ENCODE results near the gene CCDC33.

Gene CCDC33

GRCh38 chr15:74259292-74259648 is 23.1 kb downstream of the CCDC33 start:
- no peak overlapping the region for H3K27ac ChIP-seq (replicated peaks; ENCODE audit: low read length)
- H3K14ac ChIP-seq (ENCODE audit: low read length), result no peak overlapping the region
- WGBS, 2 donors (ENCODE audit: extremely low coverage in 2 of 2, insufficient read length in 2 of 2, insufficient replicate concordance in 1 of 2), result no CpG with 5 or more reads among the region's 5 CpGs
- H3K36me3 ChIP-seq (replicated peaks in 1 of 2; ENCODE audit: control insufficient read depth in 2 of 2, insufficient read depth in 2 of 2, low read length in 2 of 2), result no peaks in the 10 kb centered on the region
- no peak overlapping the region for H3K23ac ChIP-seq (ENCODE audit: low read depth, low read length, poor library complexity)
- H3K9ac ChIP-seq (ENCODE audit: low read depth, low read length, poor library complexity), result no peak overlapping the region
- H2BK15ac ChIP-seq (ENCODE audit: low read length), result no peak overlapping the region
- no peak overlapping the region for H4K91ac ChIP-seq (ENCODE audit: low read depth, low read length, poor library complexity)
- H3K4ac ChIP-seq (ENCODE audit: low read length), result no peak overlapping the region
- no peak overlapping the region for H3K4me2 ChIP-seq (ENCODE audit: insufficient read depth, low read length, poor library complexity, severe bottlenecking)
- no peak overlapping the region for H2BK5ac ChIP-seq (ENCODE audit: low read length)
- H2AFZ ChIP-seq (ENCODE audit: low read length), result no peak overlapping the region
- no peak for DNase-seq (ENCODE audit: low spot score)
- peaks cover 20 to 43% of the 10 kb centered on the region in 2 donors for H3K4me1 ChIP-seq (ENCODE audit: control insufficient read depth in 2 of 2, insufficient read depth in 1 of 2, low read depth in 1 of 2, low read length in 2 of 2)
- H3K79me1 ChIP-seq (ENCODE audit: low read depth, low read length), result no peaks in the 10 kb centered on the region
- H2BK120ac ChIP-seq (ENCODE audit: low read depth, low read length), result no peak overlapping the region
- H3K4me3 ChIP-seq (ENCODE audit: low read length in 2 of 2), result no peak overlapping the region
- H2AK5ac ChIP-seq (ENCODE audit: low read depth, low read length), result peak overlapping the region; percentile 16
- H4K8ac ChIP-seq (ENCODE audit: low read depth, low read length), result no peak overlapping the region
- H3K27me3 ChIP-seq (ENCODE audit: control insufficient read depth in 3 of 3, insufficient read depth in 3 of 3, low read depth in 1 of 3, low read length in 3 of 3), result no peaks in the 10 kb centered on the region
- no peaks in the 10 kb centered on the region for H3K9me3 ChIP-seq (replicated peaks in 1 of 2; ENCODE audit: control insufficient read depth in 2 of 2, insufficient read depth in 1 of 2, low read depth in 1 of 2, low read length in 2 of 2)
- no peak overlapping the region for H2BK12ac ChIP-seq (ENCODE audit: low read length)
- no peak overlapping the region for H3K18ac ChIP-seq (ENCODE audit: low read length)

GRCh38 chr15:74259821-74260607 is 23.9 kb downstream of the CCDC33 start:
- no peak overlapping the region for H3K18ac ChIP-seq (ENCODE audit: low read length)
- no peak for DNase-seq (ENCODE audit: low spot score)
- peak overlapping the region; percentile 35 for H2BK15ac ChIP-seq (ENCODE audit: low read length)
- no peak overlapping the region for H3K4me2 ChIP-seq (ENCODE audit: insufficient read depth, low read length, poor library complexity, severe bottlenecking)
- no peak overlapping the region for H3K4ac ChIP-seq (ENCODE audit: low read length)
- no peak overlapping the region for H3K14ac ChIP-seq (ENCODE audit: low read length)
- no CpG with 5 or more reads among the region's 12 CpGs for WGBS, 2 donors (ENCODE audit: extremely low coverage in 2 of 2, insufficient read length in 2 of 2, insufficient replicate concordance in 1 of 2)
- H4K8ac ChIP-seq (ENCODE audit: low read depth, low read length), result no peak overlapping the region
- no peak overlapping the region for H2BK120ac ChIP-seq (ENCODE audit: low read depth, low read length)
- no peak overlapping the region for H2BK12ac ChIP-seq (ENCODE audit: low read length)
- H3K9me3 ChIP-seq (replicated peaks in 1 of 2; ENCODE audit: control insufficient read depth in 2 of 2, insufficient read depth in 1 of 2, low read depth in 1 of 2, low read length in 2 of 2), result no peaks in the 10 kb centered on the region
- no peaks in the 10 kb centered on the region for H3K36me3 ChIP-seq (replicated peaks in 1 of 2; ENCODE audit: control insufficient read depth in 2 of 2, insufficient read depth in 2 of 2, low read length in 2 of 2)
- H3K4me3 ChIP-seq (ENCODE audit: low read length in 2 of 2), result no peak overlapping the region
- no peak overlapping the region for H3K9ac ChIP-seq (ENCODE audit: low read depth, low read length, poor library complexity)
- no peak overlapping the region for H2BK5ac ChIP-seq (ENCODE audit: low read length)
- H2AFZ ChIP-seq (ENCODE audit: low read length), result no peak overlapping the region
- no peak overlapping the region for H3K27ac ChIP-seq (replicated peaks; ENCODE audit: low read length)
- H2AK5ac ChIP-seq (ENCODE audit: low read depth, low read length), result no peak overlapping the region
- H3K4me1 ChIP-seq (ENCODE audit: control insufficient read depth in 2 of 2, insufficient read depth in 1 of 2, low read depth in 1 of 2, low read length in 2 of 2), result peaks cover 22 to 50% of the 10 kb centered on the region in 2 donors
- no peak overlapping the region for H4K91ac ChIP-seq (ENCODE audit: low read depth, low read length, poor library complexity)
- H3K27me3 ChIP-seq (ENCODE audit: control insufficient read depth in 3 of 3, insufficient read depth in 3 of 3, low read depth in 1 of 3, low read length in 3 of 3), result no peaks in the 10 kb centered on the region
- no peak overlapping the region for H3K23ac ChIP-seq (ENCODE audit: low read depth, low read length, poor library complexity)
- no peaks in the 10 kb centered on the region for H3K79me1 ChIP-seq (ENCODE audit: low read depth, low read length)

- H3K4me2 ChIP-seq (ENCODE audit: insufficient read depth, low read length, poor library complexity, severe bottlenecking), result no peak overlapping the region
- H3K27me3 ChIP-seq (ENCODE audit: control insufficient read depth in 3 of 3, insufficient read depth in 3 of 3, low read depth in 1 of 3, low read length in 3 of 3), result no peaks in the 10 kb centered on the region
- no peak overlapping the region for H2BK120ac ChIP-seq (ENCODE audit: low read depth, low read length)
- H3K36me3 ChIP-seq (replicated peaks in 1 of 2; ENCODE audit: control insufficient read depth in 2 of 2, insufficient read depth in 2 of 2, low read length in 2 of 2), result no peaks in the 10 kb centered on the region
- H3K18ac ChIP-seq (ENCODE audit: low read length), result no peak overlapping the region
- H3K4me3 ChIP-seq (ENCODE audit: low read length in 2 of 2), result no peak overlapping the region
- no peak overlapping the region for H4K8ac ChIP-seq (ENCODE audit: low read depth, low read length)
- H4K91ac ChIP-seq (ENCODE audit: low read depth, low read length, poor library complexity), result no peak overlapping the region
- no peak overlapping the region for H3K9ac ChIP-seq (ENCODE audit: low read depth, low read length, poor library complexity)
- no peaks in the 10 kb centered on the region for H3K9me3 ChIP-seq (replicated peaks in 1 of 2; ENCODE audit: control insufficient read depth in 2 of 2, insufficient read depth in 1 of 2, low read depth in 1 of 2, low read length in 2 of 2)
- H2BK15ac ChIP-seq (ENCODE audit: low read length), result no peak overlapping the region
- H3K4me1 ChIP-seq (ENCODE audit: control insufficient read depth in 2 of 2, insufficient read depth in 1 of 2, low read depth in 1 of 2, low read length in 2 of 2), result peaks cover 19 to 50% of the 10 kb centered on the region in 2 donors
- no peak overlapping the region for H3K14ac ChIP-seq (ENCODE audit: low read length)
- no peak overlapping the region for H3K23ac ChIP-seq (ENCODE audit: low read depth, low read length, poor library complexity)
- no peak overlapping the region for H2BK5ac ChIP-seq (ENCODE audit: low read length)
- H2AFZ ChIP-seq (ENCODE audit: low read length), result no peak overlapping the region
- no peak overlapping the region for H3K4ac ChIP-seq (ENCODE audit: low read length)
- H2BK12ac ChIP-seq (ENCODE audit: low read length), result no peak overlapping the region
- DNase-seq (ENCODE audit: low spot score), result no peak
- no CpG with 5 or more reads among the region's 3 CpGs for WGBS, 2 donors (ENCODE audit: extremely low coverage in 2 of 2, insufficient read length in 2 of 2, insufficient replicate concordance in 1 of 2)
- no peaks in the 10 kb centered on the region for H3K79me1 ChIP-seq (ENCODE audit: low read depth, low read length)
- H2AK5ac ChIP-seq (ENCODE audit: low read depth, low read length), result no peak overlapping the region
- H3K27ac ChIP-seq (replicated peaks; ENCODE audit: low read length), result no peak overlapping the region
These were observed 24.9 kb downstream of the CCDC33 start for GRCh38 chr15:74261041-74261440.

- H3K18ac ChIP-seq (ENCODE audit: low read length), result no peak overlapping the region
- H3K23ac ChIP-seq (ENCODE audit: low read depth, low read length, poor library complexity), result no peak overlapping the region
- no peaks in the 10 kb centered on the region for H3K79me1 ChIP-seq (ENCODE audit: low read depth, low read length)
- no peak overlapping the region for H3K14ac ChIP-seq (ENCODE audit: low read length)
- H3K9me3 ChIP-seq (replicated peaks in 1 of 2; ENCODE audit: control insufficient read depth in 2 of 2, insufficient read depth in 1 of 2, low read depth in 1 of 2, low read length in 2 of 2), result no peaks in the 10 kb centered on the region
- H2BK5ac ChIP-seq (ENCODE audit: low read length), result no peak overlapping the region
- H3K4ac ChIP-seq (ENCODE audit: low read length), result no peak overlapping the region
- H4K8ac ChIP-seq (ENCODE audit: low read depth, low read length), result no peak overlapping the region
- no peak overlapping the region for H2BK120ac ChIP-seq (ENCODE audit: low read depth, low read length)
- peaks cover 19 to 48% of the 10 kb centered on the region in 2 donors for H3K4me1 ChIP-seq (ENCODE audit: control insufficient read depth in 2 of 2, insufficient read depth in 1 of 2, low read depth in 1 of 2, low read length in 2 of 2)
- H3K9ac ChIP-seq (ENCODE audit: low read depth, low read length, poor library complexity), result no peak overlapping the region
- no peak overlapping the region for H3K4me3 ChIP-seq (ENCODE audit: low read length in 2 of 2)
- H3K36me3 ChIP-seq (replicated peaks in 1 of 2; ENCODE audit: control insufficient read depth in 2 of 2, insufficient read depth in 2 of 2, low read length in 2 of 2), result no peaks in the 10 kb centered on the region
- no peak overlapping the region for H2AK5ac ChIP-seq (ENCODE audit: low read depth, low read length)
- no CpG with 5 or more reads among the region's 8 CpGs for WGBS, 2 donors (ENCODE audit: extremely low coverage in 2 of 2, insufficient read length in 2 of 2, insufficient replicate concordance in 1 of 2)
- H2BK15ac ChIP-seq (ENCODE audit: low read length), result no peak overlapping the region
- no peak overlapping the region for H4K91ac ChIP-seq (ENCODE audit: low read depth, low read length, poor library complexity)
- no peak overlapping the region for H3K27ac ChIP-seq (replicated peaks; ENCODE audit: low read length)
- no peaks in the 10 kb centered on the region for H3K27me3 ChIP-seq (ENCODE audit: control insufficient read depth in 3 of 3, insufficient read depth in 3 of 3, low read depth in 1 of 3, low read length in 3 of 3)
- H2BK12ac ChIP-seq (ENCODE audit: low read length), result no peak overlapping the region
- H3K4me2 ChIP-seq (ENCODE audit: insufficient read depth, low read length, poor library complexity, severe bottlenecking), result no peak overlapping the region
- no peak for DNase-seq (ENCODE audit: low spot score)
- H2AFZ ChIP-seq (ENCODE audit: low read length), result no peak overlapping the region
These were observed 25.6 kb downstream of the CCDC33 start for GRCh38 chr15:74261685-74262084.
